K562 (cell line): ENCODE measurements around the gene RNASEH2A. TPM values are rescaled to one million over a fixed set of nuclear protein-coding genes. Genes with fewer than 3 reads are reported as not detected.

Experiments
- ELF2 ChIP-seq: fragments of 250-450 bp; sonication (Bioruptor Pico); IDR thresholded peaks from 2 replicates; pipeline ENCODE4 v1.5.0; 2021; ENCODE audit warnings: mild to moderate bottlenecking
- ETV6 ChIP-seq, 3 experiments: fragments of 150-350 bp in 1 of 3; sonication (generic) in 1 of 3; formaldehyde crosslinking in 1 of 3; IDR thresholded peaks; 2 replicates each; pipeline versions ENCODE4 v1.6.1 to v1.8.0; 2014 to 2022; ENCODE audit warnings: borderline replicate concordance in 2 of 3, low read depth in 2 of 3, antibody characterized with exemption in 1 of 3, low read length in 1 of 3, mild to moderate bottlenecking in 1 of 3, missing genetic modification reagents in 1 of 3
- FOSL1 ChIP-seq: fragments of 200-800 bp; sonication (Bioruptor generic); conservative IDR thresholded peaks from 2 replicates; pipeline ENCODE4 v1.6.1; 2016; ENCODE audit warnings: missing genetic modification characterization, missing compliant biosample characterization
- HDAC2 ChIP-seq: fragments of 450-650 bp; IDR thresholded peaks from 2 replicates; pipeline ENCODE4 v1.6.1; 2016; ENCODE audit warnings: mild to moderate bottlenecking
- ILF3 ChIP-seq: fragments of 450-650 bp; IDR thresholded peaks from 2 replicates; pipeline ENCODE4 v1.6.1; 2018; ENCODE audit warnings: antibody characterized with exemption, mild to moderate bottlenecking, moderate library complexity, borderline replicate concordance
- JUNB ChIP-seq: fragments of 450-650 bp; formaldehyde crosslinking; conservative IDR thresholded peaks from 2 replicates; pipeline ENCODE4 v1.4.0; 2020; ENCODE audit warnings: mild to moderate bottlenecking
- LCOR ChIP-seq: sonication (generic); formaldehyde crosslinking; IDR thresholded peaks from 2 replicates; pipeline ENCODE4 v1.8.0; 2022; ENCODE audit warnings: mild to moderate bottlenecking, missing genetic modification reagents
- NR2F6 ChIP-seq: fragments of 450-650 bp; formaldehyde crosslinking; IDR thresholded peaks from 2 replicates; pipeline ENCODE4 v1.4.0; 2020; ENCODE audit warnings: mild to moderate bottlenecking
- POLR2AphosphoS2 ChIP-seq: IDR thresholded peaks from 2 replicates; pipeline ENCODE4 v1.6.1; 2012; ENCODE audit warnings: low read length, improper control_type of control experiment
- RBM25 ChIP-seq: fragments of 200-400 bp; formaldehyde crosslinking; IDR thresholded peaks from 2 replicates; pipeline ENCODE4 v1.6.1; 2018; ENCODE audit warnings: low read length, low read depth, moderate library complexity; ENCODE audit not compliant: severe bottlenecking
- TAF7 ChIP-seq: fragments of 450-650 bp; IDR thresholded peaks from 2 replicates; pipeline ENCODE4 v1.6.1; 2016; ENCODE audit warnings: missing genetic modification characterization, missing compliant biosample characterization
- TBP ChIP-seq: optimal IDR thresholded peaks from 2 replicates; pipeline ENCODE3; 2011; ENCODE audit warnings: low read depth, low read length, improper control_type of control experiment
- YBX1 ChIP-seq: fragments of 450-650 bp; IDR thresholded peaks from 2 replicates; pipeline ENCODE4 v1.7.1; 2016; ENCODE audit warnings: mild to moderate bottlenecking
- ZNF134 ChIP-seq: fragments of 250-450 bp; sonication (Bioruptor Pico); conservative IDR thresholded peaks from 2 replicates; pipeline ENCODE4 v1.4.0; 2020
- ZNF583 ChIP-seq: fragments of 250-450 bp; sonication (Bioruptor Pico); IDR thresholded peaks from 2 replicates; pipeline ENCODE4 v1.4.0; 2020
- ZNF77 ChIP-seq: fragments of 250-450 bp; sonication (Bioruptor Pico); IDR thresholded peaks from 2 replicates; pipeline ENCODE4 v1.5.0; 2020
- polyA plus RNA-seq, 8 experiments: library from polyadenylated mRNA; depleted of rRNA in 4 of 8; stranded (reverse) in 5 of 8; unstranded in 3 of 8; fragments of >200 nt; fragmentation: Nextera tagmentation in 2 of 8; fragmentation: Illumina TruSeq in 1 of 8; extraction: Ambion mirVana in 2 of 8; extraction: Trizol in 1 of 8; gene quantifications; 2 replicates each; pipeline versions ENCODE4 v1.2.1 to v1.2.3, GENCODE V29; 2011 to 2014; ENCODE audit warnings: inconsistent platforms in 1 of 8, missing spikeins in 1 of 8
- total RNA-seq, 7 experiments: library from RNA; depleted of rRNA in 6 of 7; stranded (reverse); fragments of >200 nt in 6 of 7; fragmentation: Illumina TruSeq in 2 of 7; extraction: Trizol in 2 of 7; gene quantifications; 2 replicates each; pipeline versions ENCODE4 v1.2.1 to v1.2.3, GENCODE V29; 2011 to 2021; ENCODE audit warnings: low replicate concordance in 1 of 7
- TF ChIP-seq, protein P1 (sequence below): IDR thresholded peaks from 3 replicates; pipeline ENCODE4 v1.6.1; 2011; ENCODE audit warnings: borderline replicate concordance, mild to moderate bottlenecking, moderate library complexity; ENCODE audit not compliant: insufficient read length; ENCODE audit errors: extremely low read depth
- TF ChIP-seq, protein P2 (sequence below): fragments of 250-450 bp; sonication (Bioruptor Pico); IDR thresholded peaks from 2 replicates; pipeline ENCODE4 v1.8.0; 2022; ENCODE audit warnings: inconsistent platforms, mild to moderate bottlenecking, moderate library complexity, borderline replicate concordance
- TF ChIP-seq, protein P3 (sequence below): fragments of 250-450 bp; sonication (Bioruptor Pico); IDR thresholded peaks from 2 replicates; pipeline ENCODE4 v1.5.0; 2021

Gene RNASEH2A
- total and polyA plus RNA-seq, 9 of the 15 experiments (the other 6 are each of a cell fraction or from before 2014, with no cell fraction given) = 22.3 to 78.0 (median 61.7) TPM

DNA sequence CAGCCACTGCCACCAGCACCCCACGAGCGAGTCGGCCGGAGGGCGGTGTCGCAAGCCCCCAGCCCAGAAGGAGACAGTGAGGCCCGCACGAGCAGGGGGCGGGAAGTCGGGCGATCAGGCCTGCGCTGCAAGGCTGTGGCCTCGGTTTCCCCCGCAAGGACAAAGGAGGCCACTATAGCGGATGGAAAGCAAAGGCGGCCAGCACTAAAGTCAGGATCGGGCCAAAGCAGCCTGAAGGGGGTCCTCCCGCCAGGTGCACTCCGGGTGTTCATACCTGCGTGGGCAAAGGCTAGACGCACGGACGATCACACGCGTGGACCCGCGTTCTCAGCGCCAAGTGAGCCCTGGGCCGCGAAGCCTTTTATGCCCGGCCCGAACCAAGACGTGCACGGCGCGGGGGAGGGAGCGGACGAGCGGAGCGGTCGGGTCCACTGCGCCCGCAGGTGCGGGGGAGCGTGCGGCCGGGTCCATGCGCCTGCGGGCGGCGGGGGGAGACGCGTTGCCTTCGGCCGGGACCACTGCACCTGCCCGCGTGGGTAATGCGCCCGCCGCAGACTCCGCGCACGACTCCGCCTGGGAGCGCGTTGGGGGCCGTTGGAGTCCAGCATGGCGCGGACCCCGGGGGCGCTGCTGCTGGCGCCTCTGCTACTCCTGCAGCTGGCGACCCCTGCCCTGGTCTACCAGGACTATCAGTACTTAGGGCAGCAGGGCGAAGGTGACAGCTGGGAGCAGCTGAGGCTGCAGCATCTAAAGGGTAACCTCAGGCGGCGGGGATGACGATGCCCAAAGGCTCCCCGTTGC lies 4.7 kb upstream of the RNASEH2A start, which contains the start of the genes PRDX2 and THSD8 (continued):
- TF ChIP-seq, protein P1, sequence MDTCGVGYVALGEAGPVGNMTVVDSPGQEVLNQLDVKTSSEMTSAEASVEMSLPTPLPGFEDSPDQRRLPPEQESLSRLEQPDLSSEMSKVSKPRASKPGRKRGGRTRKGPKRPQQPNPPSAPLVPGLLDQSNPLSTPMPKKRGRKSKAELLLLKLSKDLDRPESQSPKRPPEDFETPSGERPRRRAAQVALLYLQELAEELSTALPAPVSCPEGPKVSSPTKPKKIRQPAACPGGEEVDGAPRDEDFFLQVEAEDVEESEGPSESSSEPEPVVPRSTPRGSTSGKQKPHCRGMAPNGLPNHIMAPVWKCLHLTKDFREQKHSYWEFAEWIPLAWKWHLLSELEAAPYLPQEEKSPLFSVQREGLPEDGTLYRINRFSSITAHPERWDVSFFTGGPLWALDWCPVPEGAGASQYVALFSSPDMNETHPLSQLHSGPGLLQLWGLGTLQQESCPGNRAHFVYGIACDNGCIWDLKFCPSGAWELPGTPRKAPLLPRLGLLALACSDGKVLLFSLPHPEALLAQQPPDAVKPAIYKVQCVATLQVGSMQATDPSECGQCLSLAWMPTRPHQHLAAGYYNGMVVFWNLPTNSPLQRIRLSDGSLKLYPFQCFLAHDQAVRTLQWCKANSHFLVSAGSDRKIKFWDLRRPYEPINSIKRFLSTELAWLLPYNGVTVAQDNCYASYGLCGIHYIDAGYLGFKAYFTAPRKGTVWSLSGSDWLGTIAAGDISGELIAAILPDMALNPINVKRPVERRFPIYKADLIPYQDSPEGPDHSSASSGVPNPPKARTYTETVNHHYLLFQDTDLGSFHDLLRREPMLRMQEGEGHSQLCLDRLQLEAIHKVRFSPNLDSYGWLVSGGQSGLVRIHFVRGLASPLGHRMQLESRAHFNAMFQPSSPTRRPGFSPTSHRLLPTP = no peak
- TF ChIP-seq ZNF583 = no peak
- TF ChIP-seq, protein P2, sequence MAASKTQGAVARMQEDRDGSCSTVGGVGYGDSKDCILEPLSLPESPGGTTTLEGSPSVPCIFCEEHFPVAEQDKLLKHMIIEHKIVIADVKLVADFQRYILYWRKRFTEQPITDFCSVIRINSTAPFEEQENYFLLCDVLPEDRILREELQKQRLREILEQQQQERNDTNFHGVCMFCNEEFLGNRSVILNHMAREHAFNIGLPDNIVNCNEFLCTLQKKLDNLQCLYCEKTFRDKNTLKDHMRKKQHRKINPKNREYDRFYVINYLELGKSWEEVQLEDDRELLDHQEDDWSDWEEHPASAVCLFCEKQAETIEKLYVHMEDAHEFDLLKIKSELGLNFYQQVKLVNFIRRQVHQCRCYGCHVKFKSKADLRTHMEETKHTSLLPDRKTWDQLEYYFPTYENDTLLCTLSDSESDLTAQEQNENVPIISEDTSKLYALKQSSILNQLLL (CRISPR knock-in tag) = no peak
- TF ChIP-seq ETV6 (IDR thresholded peaks at IDR 0.05; ENCODE audit: borderline replicate concordance in 1 of 2, low read depth in 2 of 2, low read length in 1 of 2) = no peak
- TF ChIP-seq ETV6 (CRISPR knock-in tag; IDR thresholded peaks at IDR 0.05; ENCODE audit: borderline replicate concordance) = no peak; the same call in 1 of the 2 replicates
- peak; percentile 21; the same call in 1 of the 2 replicates for TF ChIP-seq HDAC2
- TF ChIP-seq YBX1 = no peak
- TF ChIP-seq ELF2 (CRISPR knock-in tag) = no peak
- TF ChIP-seq ZNF134 (CRISPR knock-in tag) = no peak
- TF ChIP-seq FOSL1 = peak; percentile 24; the same call in 1 of the 2 replicates
- peak; percentile 95 for TF ChIP-seq TBP
- TF ChIP-seq RBM25 = peak; percentile 52
- TF ChIP-seq NR2F6 (CRISPR knock-in tag) = no peak
- TF ChIP-seq ILF3 = no peak
- no peak for TF ChIP-seq POLR2AphosphoS2
- no peak for TF ChIP-seq ZNF77 (CRISPR knock-in tag)
- TF ChIP-seq LCOR (CRISPR knock-in tag) = 0 out of 2 replicates have a peak, but pooled peaks have one; percentile 28
- TF ChIP-seq JUNB (CRISPR knock-in tag) = 0 out of 2 replicates have a peak, but pooled peaks have one; percentile 44
- TF ChIP-seq TAF7 (tag) = peak; percentile 81
- TF ChIP-seq, protein P3, sequence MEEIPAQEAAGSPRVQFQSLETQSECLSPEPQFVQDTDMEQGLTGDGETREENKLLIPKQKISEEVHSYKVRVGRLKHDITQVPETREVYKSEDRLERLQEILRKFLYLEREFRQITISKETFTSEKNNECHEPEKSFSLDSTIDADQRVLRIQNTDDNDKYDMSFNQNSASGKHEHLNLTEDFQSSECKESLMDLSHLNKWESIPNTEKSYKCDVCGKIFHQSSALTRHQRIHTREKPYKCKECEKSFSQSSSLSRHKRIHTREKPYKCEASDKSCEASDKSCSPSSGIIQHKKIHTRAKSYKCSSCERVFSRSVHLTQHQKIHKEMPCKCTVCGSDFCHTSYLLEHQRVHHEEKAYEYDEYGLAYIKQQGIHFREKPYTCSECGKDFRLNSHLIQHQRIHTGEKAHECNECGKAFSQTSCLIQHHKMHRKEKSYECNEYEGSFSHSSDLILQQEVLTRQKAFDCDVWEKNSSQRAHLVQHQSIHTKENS = no peak
